ENCODE data around the gene CD27.

DNA sequence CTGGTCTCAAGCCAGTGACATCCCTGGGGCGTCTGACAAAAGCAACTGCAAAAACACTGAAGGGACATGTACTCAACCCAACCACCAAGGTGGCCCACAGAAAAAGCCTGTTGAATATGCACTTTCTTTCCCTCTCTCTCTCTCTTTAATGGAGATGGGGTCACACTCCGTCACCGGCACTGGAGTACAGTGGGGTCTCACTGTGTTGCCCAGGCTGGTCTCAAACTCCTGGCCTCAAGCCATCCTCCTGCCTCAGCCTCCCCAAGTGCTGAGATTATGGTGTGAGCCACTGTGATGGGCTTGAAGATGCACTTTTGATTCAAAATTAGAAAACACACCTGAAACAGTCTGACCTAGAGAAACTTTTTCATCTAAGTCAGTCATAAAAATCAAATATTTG, 7.2 kb upstream of the CD27 start:
- TF ChIP-seq POLR2AphosphoS5 (IDR thresholded peaks at IDR 0.05): no peak
- no peak for TF ChIP-seq POLR2A (IDR thresholded peaks at IDR 0.05)
- TF ChIP-seq, protein P1, sequence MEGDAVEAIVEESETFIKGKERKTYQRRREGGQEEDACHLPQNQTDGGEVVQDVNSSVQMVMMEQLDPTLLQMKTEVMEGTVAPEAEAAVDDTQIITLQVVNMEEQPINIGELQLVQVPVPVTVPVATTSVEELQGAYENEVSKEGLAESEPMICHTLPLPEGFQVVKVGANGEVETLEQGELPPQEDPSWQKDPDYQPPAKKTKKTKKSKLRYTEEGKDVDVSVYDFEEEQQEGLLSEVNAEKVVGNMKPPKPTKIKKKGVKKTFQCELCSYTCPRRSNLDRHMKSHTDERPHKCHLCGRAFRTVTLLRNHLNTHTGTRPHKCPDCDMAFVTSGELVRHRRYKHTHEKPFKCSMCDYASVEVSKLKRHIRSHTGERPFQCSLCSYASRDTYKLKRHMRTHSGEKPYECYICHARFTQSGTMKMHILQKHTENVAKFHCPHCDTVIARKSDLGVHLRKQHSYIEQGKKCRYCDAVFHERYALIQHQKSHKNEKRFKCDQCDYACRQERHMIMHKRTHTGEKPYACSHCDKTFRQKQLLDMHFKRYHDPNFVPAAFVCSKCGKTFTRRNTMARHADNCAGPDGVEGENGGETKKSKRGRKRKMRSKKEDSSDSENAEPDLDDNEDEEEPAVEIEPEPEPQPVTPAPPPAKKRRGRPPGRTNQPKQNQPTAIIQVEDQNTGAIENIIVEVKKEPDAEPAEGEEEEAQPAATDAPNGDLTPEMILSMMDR (IDR thresholded peaks at IDR 0.05): no peak

Measured in transverse colon (tissue), 4 donors.